Astrocyte (in vitro differentiated cells and primary cell): Measurements from ENCODE around the gene COPS3. TPM values are rescaled to one million over a fixed set of nuclear protein-coding genes. Genes with fewer than 3 reads are reported as not detected.
A peak's percentile ranks its signal among the peaks of the same experiment; 100 is the strongest.

Experiments used
- DNase-seq: peaks from one replicate; pipeline ENCODE4 v3.0.0-alpha.2; 2010; ENCODE audit warnings: low read depth
- FAIRE-seq: peaks from 2 replicates; lab custom pipeline; 2011; peaks lifted over from hg19 to GRCh38; lab: Jason Lieb, UNC
- H2AFZ ChIP-seq: 2 replicates; pipeline ENCODE4 v1.6.0; 2012; ENCODE audit warnings: low read depth, low read length, inconsistent platforms
- H3K27ac ChIP-seq: 2 replicates; pipeline ENCODE4 v1.5.1; 2011; ENCODE audit warnings: low read depth, low read length, inconsistent platforms
- H3K27me3 ChIP-seq: 2 replicates; pipeline ENCODE4 v1.6.0; 2011; ENCODE audit warnings: low read length, inconsistent platforms; ENCODE audit not compliant: insufficient read depth
- H3K36me3 ChIP-seq: 2 replicates; pipeline ENCODE4 v1.5.1; 2011; ENCODE audit warnings: low read length, inconsistent platforms; ENCODE audit not compliant: insufficient read depth
- H3K4me1 ChIP-seq: 2 replicates; pipeline ENCODE4 v1.5.1; 2011; ENCODE audit warnings: low read length, inconsistent platforms; ENCODE audit not compliant: insufficient read depth
- H3K4me2 ChIP-seq: 2 replicates; pipeline ENCODE4 v1.6.0; 2012; ENCODE audit warnings: low read length, inconsistent platforms
- H3K4me3 ChIP-seq: 2 replicates; pipeline ENCODE4 v1.5.1; 2011; ENCODE audit warnings: low read depth, mild to moderate bottlenecking, low read length, inconsistent platforms; ENCODE audit not compliant: insufficient read depth
- H3K79me2 ChIP-seq: 2 replicates; pipeline ENCODE4 v1.6.0; 2012; ENCODE audit warnings: mild to moderate bottlenecking, low read length, inconsistent platforms; ENCODE audit not compliant: insufficient read depth
- H3K9ac ChIP-seq: 2 replicates; pipeline ENCODE4 v1.6.0; 2012; ENCODE audit warnings: mild to moderate bottlenecking, low read length, inconsistent platforms
- H3K9me3 ChIP-seq: 2 replicates; pipeline ENCODE4 v1.5.1; 2012; ENCODE audit warnings: low read depth, mild to moderate bottlenecking, low read length, inconsistent platforms; ENCODE audit not compliant: insufficient read depth
- H4K20me1 ChIP-seq: 2 replicates; pipeline ENCODE4 v1.6.0; 2012; ENCODE audit warnings: low read length, inconsistent platforms; ENCODE audit not compliant: insufficient read depth
- H3K27ac Mint-ChIP-seq: one replicate; pipeline ENCODE4 v1.8.0; 2021; ENCODE audit warnings: mild to moderate bottlenecking, mixed read lengths; ENCODE audit not compliant: unreplicated experiment
- H3K27me3 Mint-ChIP-seq: one replicate; pipeline ENCODE4 v1.8.0; 2021; ENCODE audit warnings: low read depth, mixed read lengths; ENCODE audit not compliant: unreplicated experiment
- H3K36me3 Mint-ChIP-seq: one replicate; pipeline ENCODE4 v1.8.0; 2021; ENCODE audit warnings: low read depth, mixed read lengths; ENCODE audit not compliant: unreplicated experiment
- H3K4me1 Mint-ChIP-seq: one replicate; pipeline ENCODE4 v1.8.0; 2021; ENCODE audit warnings: low read depth, mixed read lengths; ENCODE audit not compliant: unreplicated experiment
- H3K4me3 Mint-ChIP-seq: one replicate; pipeline ENCODE4 v1.8.0; 2021; ENCODE audit warnings: mild to moderate bottlenecking, moderate library complexity, mixed read lengths; ENCODE audit not compliant: unreplicated experiment
- H3K9me3 Mint-ChIP-seq: one replicate; pipeline ENCODE4 v1.8.0; 2021; ENCODE audit warnings: mild to moderate bottlenecking, mixed read lengths; ENCODE audit not compliant: unreplicated experiment
- CTCF ChIP-seq: IDR thresholded peaks from 2 replicates; pipeline ENCODE4 v1.5.1; 2011; ENCODE audit warnings: low read depth, mild to moderate bottlenecking, inconsistent platforms, low read length, moderate library complexity; ENCODE audit not compliant: insufficient read depth
- EZH2 ChIP-seq: IDR thresholded peaks from 2 replicates; pipeline ENCODE4 v1.6.1; 2012; ENCODE audit warnings: mild to moderate bottlenecking, low read length, inconsistent platforms; ENCODE audit not compliant: insufficient read depth
- total RNA-seq: library from RNA; stranded (reverse); gene quantifications from 2 replicates; pipeline ENCODE4 v1.2.1, GENCODE V29; 2021

The COPS3 gene
- total RNA-seq, 1 donor from 2014 or later = 76.8 TPM

DNA sequence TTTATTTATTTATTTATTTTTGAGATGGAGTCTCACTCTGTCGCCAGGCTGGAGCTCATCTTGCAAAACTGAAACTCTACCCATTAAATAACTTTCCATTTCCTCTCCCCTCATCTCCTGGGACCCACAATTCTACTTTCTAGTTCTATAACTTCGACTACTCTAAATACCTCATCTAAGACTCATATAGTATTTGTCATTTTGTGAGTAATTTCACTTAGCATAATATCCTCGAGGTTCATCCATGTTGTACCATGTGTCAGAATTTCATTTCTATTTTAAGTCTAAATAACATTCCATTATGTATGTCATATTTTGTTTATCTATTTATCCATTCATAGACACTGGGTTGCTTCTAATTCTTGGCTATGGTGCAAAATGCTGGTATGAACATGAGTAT is 17.1 kb upstream of the COPS3 start:
- no peaks in the 10 kb centered on the region for H3K36me3 ChIP-seq
- no peaks in the 10 kb centered on the region for H3K27me3 ChIP-seq
- DNase-seq (no peak), FAIRE-seq (no peak)
- H3K9me3 ChIP-seq = no peaks in the 10 kb centered on the region
- no peak for TF ChIP-seq EZH2
- TF ChIP-seq CTCF = no peak
- H3K79me2 ChIP-seq = no peaks in the 10 kb centered on the region
- H3K27me3 Mint-ChIP-seq = no peaks in the 10 kb centered on the region
- H2AFZ ChIP-seq = no peak overlapping the region
- H3K4me2 ChIP-seq = no peak overlapping the region
- H3K27ac ChIP-seq = no peak overlapping the region
- no peak overlapping the region for H3K27ac Mint-ChIP-seq
- H3K4me3 ChIP-seq = no peak overlapping the region
- H3K4me3 Mint-ChIP-seq = no peak overlapping the region
- H3K4me1 ChIP-seq = peaks cover 4% of the 10 kb centered on the region
- no peaks in the 10 kb centered on the region for H4K20me1 ChIP-seq
- no peaks in the 10 kb centered on the region for H3K9me3 Mint-ChIP-seq
- no peaks in the 10 kb centered on the region for H3K4me1 Mint-ChIP-seq
- H3K36me3 Mint-ChIP-seq = no peaks in the 10 kb centered on the region
- H3K9ac ChIP-seq = no peak overlapping the region

DNA sequence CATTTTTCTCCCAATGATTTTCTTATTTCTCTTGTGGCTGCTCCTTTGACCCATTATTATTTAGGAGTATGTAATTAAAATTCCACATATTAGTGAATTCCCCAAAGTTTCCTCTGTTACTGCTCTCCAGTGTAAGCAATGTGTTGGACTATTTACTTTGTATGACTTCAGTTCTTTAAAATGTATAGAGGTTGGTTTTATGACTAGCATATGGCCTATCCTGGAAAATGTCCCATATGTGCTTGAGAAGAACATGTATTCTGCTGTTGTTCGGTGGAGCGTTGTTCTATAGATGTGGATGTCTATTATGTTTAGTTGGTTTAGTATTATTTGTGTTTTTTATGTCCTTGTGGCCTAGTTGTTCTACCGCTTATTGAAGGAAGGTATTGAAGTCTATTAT is 16.2 kb upstream of the COPS3 start:
- H3K27ac ChIP-seq = no peak overlapping the region
- no peak overlapping the region for H3K4me3 ChIP-seq
- TF ChIP-seq CTCF (no peak), EZH2 (no peak)
- no peaks in the 10 kb centered on the region for H3K79me2 ChIP-seq
- H3K27me3 ChIP-seq = no peaks in the 10 kb centered on the region
- no peaks in the 10 kb centered on the region for H3K36me3 ChIP-seq
- H3K27me3 Mint-ChIP-seq = no peaks in the 10 kb centered on the region
- H3K4me2 ChIP-seq = no peak overlapping the region
- H4K20me1 ChIP-seq = no peaks in the 10 kb centered on the region
- H3K9me3 ChIP-seq = no peaks in the 10 kb centered on the region
- no peaks in the 10 kb centered on the region for H3K4me1 Mint-ChIP-seq
- H2AFZ ChIP-seq = no peak overlapping the region
- H3K27ac Mint-ChIP-seq = peak overlapping the region; percentile 59
- no peak overlapping the region for H3K4me3 Mint-ChIP-seq
- no peak for DNase-seq
- H3K9me3 Mint-ChIP-seq = no peaks in the 10 kb centered on the region
- H3K4me1 ChIP-seq = no peaks in the 10 kb centered on the region
- H3K36me3 Mint-ChIP-seq = no peaks in the 10 kb centered on the region
- FAIRE-seq = no peak
- no peak overlapping the region for H3K9ac ChIP-seq

GRCh38 chr17:17295141-17295540 is 14.1 kb upstream of the COPS3 start:
- no peak overlapping the region for H2AFZ ChIP-seq
- no peaks in the 10 kb centered on the region for H3K4me1 Mint-ChIP-seq
- H3K79me2 ChIP-seq = no peaks in the 10 kb centered on the region
- TF ChIP-seq CTCF (no peak), EZH2 (no peak)
- H3K27ac ChIP-seq = no peak overlapping the region
- H3K36me3 ChIP-seq = no peaks in the 10 kb centered on the region
- H3K4me2 ChIP-seq = no peak overlapping the region
- H3K27me3 Mint-ChIP-seq = no peaks in the 10 kb centered on the region
- DNase-seq (no peak), FAIRE-seq (no peak)
- H3K27ac Mint-ChIP-seq = no peak overlapping the region
- H4K20me1 ChIP-seq = no peaks in the 10 kb centered on the region
- H3K4me3 Mint-ChIP-seq = no peak overlapping the region
- no peak overlapping the region for H3K4me3 ChIP-seq
- H3K9me3 ChIP-seq = no peaks in the 10 kb centered on the region
- H3K9ac ChIP-seq = no peak overlapping the region
- no peaks in the 10 kb centered on the region for H3K27me3 ChIP-seq
- H3K36me3 Mint-ChIP-seq = no peaks in the 10 kb centered on the region
- H3K9me3 Mint-ChIP-seq = no peaks in the 10 kb centered on the region
- no peaks in the 10 kb centered on the region for H3K4me1 ChIP-seq
